SU-DHL-6 (cell line): ENCODE measurements around the gene KRT71.

ENCODE experiments used
- H2AFZ ChIP-seq: fragments of 200-600 bp; sonication (generic); 2 replicates; pipeline ENCODE4 v1.6.1; 2014; ENCODE audit warnings: low read depth, mild to moderate bottlenecking, moderate library complexity, mixed read lengths, antibody characterized with exemption, low read length; ENCODE audit not compliant: severe bottlenecking
- H3F3A ChIP-seq: fragments of 200-600 bp; shearing (Covaris generic); 2 replicates; pipeline ENCODE4 v1.6.0; 2016; ENCODE audit warnings: antibody characterized with exemption, mild to moderate bottlenecking; ENCODE audit not compliant: insufficient read depth
- H3K27ac ChIP-seq: fragments of 200-600 bp; sonication (generic); 2 replicates; pipeline ENCODE4 v1.5.1; 2016; ENCODE audit warnings: low read depth, mild to moderate bottlenecking, low read length, moderate library complexity, mixed read lengths
- H3K27me3 ChIP-seq: fragments of 200-600 bp; sonication (generic), shearing (Covaris generic); 2 replicates; pipeline ENCODE4 v1.6.0; 2014; ENCODE audit warnings: mild to moderate bottlenecking, low read length
- H3K36me3 ChIP-seq: fragments of 200-600 bp; sonication (generic); 2 replicates; pipeline ENCODE4 v1.6.1; 2014; ENCODE audit warnings: mild to moderate bottlenecking, low read length, mixed read lengths
- H3K4me2 ChIP-seq: fragments of 300-600, 200-600 bp; shearing (Covaris generic), sonication (generic); 2 replicates; pipeline ENCODE4 v1.6.0; 2014; ENCODE audit warnings: low read length, low read depth, mild to moderate bottlenecking; ENCODE audit not compliant: poor library complexity, severe bottlenecking
- H3K4me3 ChIP-seq: fragments of 200-600 bp; sonication (generic); 2 replicates; pipeline ENCODE4 v1.5.1; 2014; ENCODE audit warnings: antibody characterized with exemption, low read length, mild to moderate bottlenecking, mixed read lengths; ENCODE audit not compliant: insufficient read depth, poor library complexity, severe bottlenecking
- H3K79me2 ChIP-seq: fragments of 200-600 bp; sonication (generic); 2 replicates; pipeline ENCODE4 v1.6.1; 2014; ENCODE audit warnings: mild to moderate bottlenecking, low read length, moderate library complexity; ENCODE audit not compliant: insufficient read depth
- H3K9ac ChIP-seq: fragments of 200-600 bp; sonication (generic); 2 replicates; pipeline ENCODE4 v1.7.0; 2014; ENCODE audit warnings: mild to moderate bottlenecking, low read length
- H3K9me2 ChIP-seq: fragments of 200-600 bp; sonication (generic); replicated peaks from 2 replicates; pipeline ENCODE4 v1.6.1; 2014; ENCODE audit warnings: low read length; ENCODE audit not compliant: insufficient read depth
- H3K9me3 ChIP-seq: fragments of 200-600 bp; sonication (generic); 2 replicates; pipeline ENCODE4 v1.6.1; 2014; ENCODE audit warnings: low read length, mixed read lengths; ENCODE audit not compliant: insufficient read depth
- H4K20me1 ChIP-seq: fragments of 200-600 bp; sonication (generic); 2 replicates; pipeline ENCODE4 v1.6.1; 2014; ENCODE audit warnings: low read depth, mild to moderate bottlenecking, antibody characterized with exemption, low read length, moderate library complexity, mixed read lengths
- EZH2phosphoT487 ChIP-seq: fragments of 200-600 bp; sonication (generic), shearing (Covaris generic); conservative IDR thresholded peaks from 2 replicates; pipeline ENCODE4 v1.6.1; 2018; ENCODE audit warnings: mild to moderate bottlenecking, antibody characterized with exemption, low read length, moderate library complexity, mixed read lengths
- TF ChIP-seq, protein P1 (sequence below): fragments of 200-600 bp; sonication (generic); IDR thresholded peaks from one replicate; pipeline ENCODE4 v1.5.1; 2017; ENCODE audit warnings: antibody characterized with exemption, mild to moderate bottlenecking, low read length, moderate library complexity; ENCODE audit not compliant: insufficient read depth, poor library complexity, severe bottlenecking

KRT71 gene

GRCh38 chr12:52513736-52514135 is 39.2 kb downstream of the KRT71 start:
- Histone ChIP-seq H3K27me3 (0 out of 2 replicates have a peak, but pooled peaks cover 4% of the 10 kb centered on the region), H3K4me3 (no peak overlapping the region), H3K36me3 (no peaks in the 10 kb centered on the region), H3K27ac (no peak overlapping the region), H3K9me2 (no peaks in the 10 kb centered on the region), H3K79me2 (no peaks in the 10 kb centered on the region), H3K4me2 (no peak overlapping the region), H3F3A (no peaks in the 10 kb centered on the region), H2AFZ (no peak overlapping the region), H4K20me1 (no peaks in the 10 kb centered on the region; the same call in 1 of the 2 replicates), H3K9me3 (peaks cover 5% of the 10 kb centered on the region; the same call in 1 of the 2 replicates), H3K9ac (no peak overlapping the region)
- TF ChIP-seq, protein P1, sequence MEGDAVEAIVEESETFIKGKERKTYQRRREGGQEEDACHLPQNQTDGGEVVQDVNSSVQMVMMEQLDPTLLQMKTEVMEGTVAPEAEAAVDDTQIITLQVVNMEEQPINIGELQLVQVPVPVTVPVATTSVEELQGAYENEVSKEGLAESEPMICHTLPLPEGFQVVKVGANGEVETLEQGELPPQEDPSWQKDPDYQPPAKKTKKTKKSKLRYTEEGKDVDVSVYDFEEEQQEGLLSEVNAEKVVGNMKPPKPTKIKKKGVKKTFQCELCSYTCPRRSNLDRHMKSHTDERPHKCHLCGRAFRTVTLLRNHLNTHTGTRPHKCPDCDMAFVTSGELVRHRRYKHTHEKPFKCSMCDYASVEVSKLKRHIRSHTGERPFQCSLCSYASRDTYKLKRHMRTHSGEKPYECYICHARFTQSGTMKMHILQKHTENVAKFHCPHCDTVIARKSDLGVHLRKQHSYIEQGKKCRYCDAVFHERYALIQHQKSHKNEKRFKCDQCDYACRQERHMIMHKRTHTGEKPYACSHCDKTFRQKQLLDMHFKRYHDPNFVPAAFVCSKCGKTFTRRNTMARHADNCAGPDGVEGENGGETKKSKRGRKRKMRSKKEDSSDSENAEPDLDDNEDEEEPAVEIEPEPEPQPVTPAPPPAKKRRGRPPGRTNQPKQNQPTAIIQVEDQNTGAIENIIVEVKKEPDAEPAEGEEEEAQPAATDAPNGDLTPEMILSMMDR = no peak
- no peak for TF ChIP-seq EZH2phosphoT487

GRCh38 chr12:52508211-52508610 is 44.7 kb downstream of the KRT71 start:
- peaks cover 5% of the 10 kb centered on the region; the same call in 1 of the 2 replicates for H3K9me3 ChIP-seq
- no peak overlapping the region for H3K4me2 ChIP-seq
- 0 out of 2 replicates have a peak, but pooled peaks cover 4% of the 10 kb centered on the region for H3K27me3 ChIP-seq
- H3K27ac ChIP-seq = no peak overlapping the region
- H3K79me2 ChIP-seq = no peaks in the 10 kb centered on the region
- no peak overlapping the region for H3K9ac ChIP-seq
- H3K4me3 ChIP-seq = no peak overlapping the region
- no peaks in the 10 kb centered on the region for H3K9me2 ChIP-seq
- no peaks in the 10 kb centered on the region for H3K36me3 ChIP-seq
- TF ChIP-seq, protein P1 = no peak
- TF ChIP-seq EZH2phosphoT487 = no peak
- no peak overlapping the region for H2AFZ ChIP-seq
- H3F3A ChIP-seq = no peaks in the 10 kb centered on the region
- H4K20me1 ChIP-seq = no peaks in the 10 kb centered on the region

GRCh38 chr12:52506858-52507715 is 45.9 kb downstream of the KRT71 start:
- Histone ChIP-seq H3K9me2 (no peaks in the 10 kb centered on the region), H4K20me1 (no peaks in the 10 kb centered on the region), H2AFZ (no peak overlapping the region), H3K36me3 (no peaks in the 10 kb centered on the region), H3K4me3 (no peak overlapping the region), H3K79me2 (no peaks in the 10 kb centered on the region), H3K27ac (no peak overlapping the region), H3K4me2 (no peak overlapping the region), H3K9me3 (peaks cover 5% of the 10 kb centered on the region; the same call in 1 of the 2 replicates), H3F3A (no peaks in the 10 kb centered on the region), H3K27me3 (0 out of 2 replicates have a peak, but pooled peaks cover 4% of the 10 kb centered on the region), H3K9ac (no peak overlapping the region)
- TF ChIP-seq EZH2phosphoT487 = no peak
- TF ChIP-seq, protein P1 = peak; percentile 25
